ENCODE results near the gene ACYP2.
"Not testable (repeated sequence)": the region's sequence is repeated elsewhere in the genome, so short reads cannot be mapped to it uniquely, and the experiment has no call there.

Gene ACYP2

DNA sequence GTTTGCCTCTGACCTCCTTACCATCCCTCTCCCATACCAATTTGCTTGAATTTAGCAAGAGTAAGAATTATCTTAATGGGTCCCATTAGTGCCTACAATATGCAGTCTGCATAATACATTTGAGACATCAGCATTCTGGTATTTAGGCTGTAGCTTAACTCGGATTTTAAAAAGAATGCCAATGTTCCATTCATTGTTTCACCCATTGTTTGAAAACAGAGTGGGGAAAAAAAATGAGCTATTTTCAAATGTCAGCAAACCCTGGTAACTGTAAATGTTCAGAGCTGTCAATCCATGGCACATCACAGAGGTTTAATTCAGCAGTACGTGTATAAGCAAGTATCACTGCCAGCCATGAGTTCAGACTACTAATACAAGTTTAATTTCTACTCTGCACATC is 202.6 kb downstream of the ACYP2 start:
- TF ChIP-seq, protein P1, sequence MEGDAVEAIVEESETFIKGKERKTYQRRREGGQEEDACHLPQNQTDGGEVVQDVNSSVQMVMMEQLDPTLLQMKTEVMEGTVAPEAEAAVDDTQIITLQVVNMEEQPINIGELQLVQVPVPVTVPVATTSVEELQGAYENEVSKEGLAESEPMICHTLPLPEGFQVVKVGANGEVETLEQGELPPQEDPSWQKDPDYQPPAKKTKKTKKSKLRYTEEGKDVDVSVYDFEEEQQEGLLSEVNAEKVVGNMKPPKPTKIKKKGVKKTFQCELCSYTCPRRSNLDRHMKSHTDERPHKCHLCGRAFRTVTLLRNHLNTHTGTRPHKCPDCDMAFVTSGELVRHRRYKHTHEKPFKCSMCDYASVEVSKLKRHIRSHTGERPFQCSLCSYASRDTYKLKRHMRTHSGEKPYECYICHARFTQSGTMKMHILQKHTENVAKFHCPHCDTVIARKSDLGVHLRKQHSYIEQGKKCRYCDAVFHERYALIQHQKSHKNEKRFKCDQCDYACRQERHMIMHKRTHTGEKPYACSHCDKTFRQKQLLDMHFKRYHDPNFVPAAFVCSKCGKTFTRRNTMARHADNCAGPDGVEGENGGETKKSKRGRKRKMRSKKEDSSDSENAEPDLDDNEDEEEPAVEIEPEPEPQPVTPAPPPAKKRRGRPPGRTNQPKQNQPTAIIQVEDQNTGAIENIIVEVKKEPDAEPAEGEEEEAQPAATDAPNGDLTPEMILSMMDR (conservative IDR thresholded peaks at IDR 0.05; ENCODE audit: low read depth, low read length): no peak

GRCh38 chr2:54318821-54319220 is 203.4 kb downstream of the ACYP2 start:
- DNase-seq (ENCODE audit: low read depth): no peak
- TF ChIP-seq, protein P1 (conservative IDR thresholded peaks at IDR 0.05; ENCODE audit: low read depth, low read length): no peak
- H3K4me3 ChIP-seq (ENCODE audit: low read depth, low read length): no peak overlapping the region

More for the DNA sequence above, 202.6 kb downstream of the ACYP2 start:
- DNase-seq (ENCODE audit: low read depth): no peak
- H3K4me3 ChIP-seq (ENCODE audit: low read depth, low read length): no peak overlapping the region

DNA sequence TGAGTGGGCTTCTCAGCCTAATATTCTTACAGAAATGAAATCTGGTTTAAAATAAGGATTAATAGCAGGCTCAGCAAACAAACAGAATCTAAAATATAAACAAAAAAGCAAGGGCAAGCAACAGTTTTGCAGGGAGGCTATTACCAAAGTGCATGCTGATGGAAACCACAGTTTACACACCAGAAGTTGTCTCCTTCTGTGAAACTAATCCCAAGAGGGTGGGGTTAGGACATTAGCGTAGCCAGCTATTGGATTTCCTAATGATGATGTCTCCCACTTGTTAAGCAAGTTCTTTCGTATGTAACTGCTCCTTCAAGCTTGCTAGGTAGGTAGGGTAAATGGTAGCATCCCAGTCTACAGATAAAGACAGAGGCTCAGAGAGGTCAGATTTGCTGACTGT is 205.6 kb downstream of the ACYP2 start:
- peak; percentile 31 for DNase-seq (ENCODE audit: low read depth)
- TF ChIP-seq, protein P1 (conservative IDR thresholded peaks at IDR 0.05; ENCODE audit: low read depth, low read length): no peak
- no peak overlapping the region for H3K4me3 ChIP-seq (ENCODE audit: low read depth, low read length)

DNA sequence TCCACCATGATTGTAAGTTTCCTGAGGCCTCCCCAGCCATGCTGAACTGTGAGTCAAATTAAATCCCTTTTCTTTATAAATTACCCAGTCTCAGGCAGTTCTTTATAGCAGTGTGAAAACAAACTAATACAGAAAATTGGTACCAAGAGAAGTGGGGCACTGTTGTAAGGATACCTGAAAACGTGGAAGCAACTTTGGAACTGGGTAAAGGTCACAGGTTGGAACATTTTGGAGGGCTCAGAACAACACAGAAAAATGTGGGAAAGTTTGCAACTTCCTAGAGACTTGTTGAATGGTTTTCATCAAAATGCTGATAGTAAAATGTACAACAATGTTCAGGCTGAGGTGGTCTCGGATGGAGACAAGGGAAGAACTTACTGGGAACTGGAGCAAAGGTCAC is 209.1 kb downstream of the ACYP2 start:
- H3K4me3 ChIP-seq (ENCODE audit: low read depth, low read length); DNase-seq (ENCODE audit: low read depth): not testable (repeated sequence)

DNA sequence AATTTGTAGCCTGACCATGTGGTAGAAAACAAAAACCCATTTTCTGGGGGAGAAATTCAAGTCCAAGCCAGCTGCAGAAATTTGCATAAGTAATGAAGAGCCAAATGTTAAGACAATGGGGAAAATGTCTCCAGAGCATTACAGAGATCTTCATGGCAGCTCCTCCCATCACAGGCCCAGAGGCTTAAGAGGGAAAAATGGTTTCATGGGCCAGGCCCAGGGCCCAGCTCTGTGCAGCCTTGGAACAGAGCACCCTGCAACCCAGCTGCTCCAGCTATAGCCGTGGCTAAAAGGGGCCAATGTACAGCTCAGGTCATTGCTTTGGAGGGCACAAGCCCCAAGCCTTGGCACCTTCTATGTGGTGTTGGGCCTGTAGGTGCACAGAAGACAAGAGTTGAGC is 209.7 kb downstream of the ACYP2 start:
- DNase-seq (ENCODE audit: low read depth): no peak
- H3K4me3 ChIP-seq (ENCODE audit: low read depth, low read length): no peak overlapping the region
- TF ChIP-seq, protein P1 (conservative IDR thresholded peaks at IDR 0.05; ENCODE audit: low read depth, low read length): no peak

DNA sequence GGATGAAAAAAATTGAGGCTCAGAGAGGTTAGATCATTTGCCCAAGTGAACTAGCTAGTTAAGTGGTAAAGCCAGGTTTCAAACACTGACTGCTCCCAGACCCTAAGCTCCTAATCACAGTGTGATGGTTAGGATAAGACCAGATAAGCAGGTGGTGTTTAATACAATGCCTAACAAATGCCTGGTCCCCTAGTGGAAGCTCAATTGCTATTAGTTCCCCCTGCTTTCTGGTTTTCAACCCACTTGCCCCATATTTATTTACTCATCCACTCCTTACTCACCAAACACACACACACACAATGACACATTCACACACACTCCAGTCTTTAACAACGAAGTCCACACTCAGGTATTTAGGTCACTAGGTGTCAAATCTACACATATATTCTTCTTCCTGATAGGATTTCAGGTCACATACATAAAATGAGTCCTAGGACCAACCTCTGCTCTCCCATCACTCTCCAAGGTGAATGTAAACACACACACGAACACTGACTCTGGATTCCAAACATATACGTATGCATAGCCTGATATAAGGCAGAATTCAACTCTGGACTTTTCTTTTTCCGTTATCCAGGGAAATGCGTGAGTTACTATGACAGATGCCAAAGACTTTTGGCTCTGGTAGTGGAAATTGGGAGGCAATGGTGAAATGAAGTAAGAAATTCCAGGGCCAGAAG is 214.2 kb downstream of the ACYP2 start:
- TF ChIP-seq, protein P1 (conservative IDR thresholded peaks at IDR 0.05; ENCODE audit: low read depth, low read length): no peak
- H3K4me3 ChIP-seq (ENCODE audit: low read depth, low read length): peak overlapping the region; percentile 73
- DNase-seq (ENCODE audit: low read depth): no peak

- TF ChIP-seq, protein P1 (conservative IDR thresholded peaks at IDR 0.05; ENCODE audit: low read depth, low read length): no peak
- peak; percentile 95 for DNase-seq (ENCODE audit: low read depth)
These were observed 214.9 kb downstream of the ACYP2 start for GRCh38 chr2:54330162-54330925.

More at GRCh38 chr2:54330162-54330925, 214.9 kb downstream of the ACYP2 start:
- H3K4me3 ChIP-seq (ENCODE audit: low read depth, low read length): peak overlapping the region; percentile 73

Data from choroid plexus epithelial cell (primary cell).